Esophagus muscularis mucosa (tissue), 4 donors: ENCODE measurements around the gene TPP2.

ENCODE experiments used
- EP300 ChIP-seq: sonication (generic); formaldehyde crosslinking; IDR thresholded peaks from one replicate; pipeline ENCODE4 v1.6.1; 2017; ENCODE audit warnings: antibody characterized with exemption
- POLR2A ChIP-seq: fragments of 450-650 bp; IDR thresholded peaks from one replicate; pipeline ENCODE4 v1.6.1; 2017; ENCODE audit warnings: antibody characterized with exemption, moderate library complexity, mild to moderate bottlenecking, low read depth
- POLR2AphosphoS5 ChIP-seq, 2 donors: sonication (generic); formaldehyde crosslinking; IDR thresholded peaks; one replicate each; pipeline ENCODE4 v1.6.1; 2017; ENCODE audit warnings: antibody characterized with exemption in 2 of 2
- TF ChIP-seq, protein P1 (sequence below), 3 experiments: fragments of 200-600 bp in 2 of 3; fragments of 450-650 bp in 1 of 3; sonication (generic) in 2 of 3; IDR thresholded peaks; one replicate each; pipeline ENCODE4 v1.5.1; 2017 to 2019; ENCODE audit warnings: antibody characterized with exemption in 3 of 3, mild to moderate bottlenecking in 2 of 3, moderate library complexity in 1 of 3

DNA sequence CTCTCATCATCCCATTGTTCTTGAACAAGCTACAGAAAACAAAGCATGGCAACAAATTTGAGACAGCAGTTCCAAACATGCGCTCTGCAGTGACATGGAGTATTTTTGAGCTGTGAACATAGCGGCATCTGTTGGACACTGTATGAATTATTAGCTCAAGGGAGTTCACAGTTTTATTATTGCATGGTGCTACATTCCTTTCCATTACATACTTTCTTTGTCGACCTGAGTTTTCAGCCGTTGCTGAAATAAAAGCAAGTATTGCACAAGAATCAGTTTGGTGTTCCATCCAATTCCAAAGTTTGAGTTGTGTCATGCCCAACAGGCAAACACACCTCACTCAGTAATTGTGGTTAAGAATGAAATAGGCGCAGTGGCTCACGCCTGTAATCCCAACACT is 128.1 kb downstream of the TPP2 start:
- TF ChIP-seq POLR2A (no peak), EP300 (no peak), POLR2AphosphoS5 (IDR thresholded peaks at IDR 0.05) (no peak)
- TF ChIP-seq, protein P1, sequence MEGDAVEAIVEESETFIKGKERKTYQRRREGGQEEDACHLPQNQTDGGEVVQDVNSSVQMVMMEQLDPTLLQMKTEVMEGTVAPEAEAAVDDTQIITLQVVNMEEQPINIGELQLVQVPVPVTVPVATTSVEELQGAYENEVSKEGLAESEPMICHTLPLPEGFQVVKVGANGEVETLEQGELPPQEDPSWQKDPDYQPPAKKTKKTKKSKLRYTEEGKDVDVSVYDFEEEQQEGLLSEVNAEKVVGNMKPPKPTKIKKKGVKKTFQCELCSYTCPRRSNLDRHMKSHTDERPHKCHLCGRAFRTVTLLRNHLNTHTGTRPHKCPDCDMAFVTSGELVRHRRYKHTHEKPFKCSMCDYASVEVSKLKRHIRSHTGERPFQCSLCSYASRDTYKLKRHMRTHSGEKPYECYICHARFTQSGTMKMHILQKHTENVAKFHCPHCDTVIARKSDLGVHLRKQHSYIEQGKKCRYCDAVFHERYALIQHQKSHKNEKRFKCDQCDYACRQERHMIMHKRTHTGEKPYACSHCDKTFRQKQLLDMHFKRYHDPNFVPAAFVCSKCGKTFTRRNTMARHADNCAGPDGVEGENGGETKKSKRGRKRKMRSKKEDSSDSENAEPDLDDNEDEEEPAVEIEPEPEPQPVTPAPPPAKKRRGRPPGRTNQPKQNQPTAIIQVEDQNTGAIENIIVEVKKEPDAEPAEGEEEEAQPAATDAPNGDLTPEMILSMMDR (IDR thresholded peaks at IDR 0.05), result peak in 1 of 3 experiments; percentile 24
